ENCODE measurements around the gene NAA38.
A peak's percentile ranks its signal among the peaks of the same experiment; 100 is the strongest.

NAA38 gene

DNA sequence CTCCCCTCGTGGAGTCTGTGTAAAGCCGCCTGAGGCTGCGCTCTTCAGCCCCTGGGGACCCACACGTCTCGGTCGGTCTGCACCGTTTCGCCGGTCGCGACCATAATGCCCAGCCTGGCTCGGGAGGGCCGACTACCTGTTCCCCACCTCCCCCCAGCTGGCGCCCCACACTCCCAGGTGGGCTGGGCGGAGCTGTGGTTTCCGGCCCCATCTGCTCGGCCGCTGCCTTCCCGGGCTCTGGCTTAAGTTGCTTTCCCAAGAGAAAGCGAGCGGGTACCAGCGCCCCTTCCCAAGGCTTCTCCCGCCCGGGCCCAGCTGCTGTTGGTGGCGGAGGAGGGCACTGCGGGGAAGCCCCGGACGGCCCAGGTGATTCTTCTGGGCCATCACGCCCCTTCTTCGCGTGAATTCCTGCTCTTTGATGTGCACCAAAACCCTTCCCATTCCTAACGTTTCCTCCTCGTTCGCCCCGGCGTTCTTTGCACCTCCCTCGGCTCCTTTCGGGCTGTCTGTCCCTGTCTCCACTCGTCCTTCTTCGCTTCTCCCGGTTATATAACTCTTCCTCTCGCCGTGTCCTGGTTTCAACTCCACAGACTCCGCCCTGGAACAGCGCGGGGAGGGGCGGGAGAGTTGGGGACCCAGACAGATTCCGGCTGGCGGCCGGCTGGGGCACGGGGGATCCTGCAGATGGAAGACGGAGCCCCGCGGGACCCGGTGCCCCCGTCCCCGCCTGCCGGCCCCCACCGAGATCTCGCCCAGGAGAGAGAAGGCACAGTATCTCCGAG, 21.4 kb downstream of the NAA38 start:
- H3K4me1 ChIP-seq (ENCODE audit: low read length), result peaks cover 34% of the 10 kb centered on the region
- H2AFZ ChIP-seq (ENCODE audit: low read length), result peak overlapping the region; percentile 89
- peak overlapping the region; percentile 77 for H3K9ac ChIP-seq (ENCODE audit: low read length)

DNA sequence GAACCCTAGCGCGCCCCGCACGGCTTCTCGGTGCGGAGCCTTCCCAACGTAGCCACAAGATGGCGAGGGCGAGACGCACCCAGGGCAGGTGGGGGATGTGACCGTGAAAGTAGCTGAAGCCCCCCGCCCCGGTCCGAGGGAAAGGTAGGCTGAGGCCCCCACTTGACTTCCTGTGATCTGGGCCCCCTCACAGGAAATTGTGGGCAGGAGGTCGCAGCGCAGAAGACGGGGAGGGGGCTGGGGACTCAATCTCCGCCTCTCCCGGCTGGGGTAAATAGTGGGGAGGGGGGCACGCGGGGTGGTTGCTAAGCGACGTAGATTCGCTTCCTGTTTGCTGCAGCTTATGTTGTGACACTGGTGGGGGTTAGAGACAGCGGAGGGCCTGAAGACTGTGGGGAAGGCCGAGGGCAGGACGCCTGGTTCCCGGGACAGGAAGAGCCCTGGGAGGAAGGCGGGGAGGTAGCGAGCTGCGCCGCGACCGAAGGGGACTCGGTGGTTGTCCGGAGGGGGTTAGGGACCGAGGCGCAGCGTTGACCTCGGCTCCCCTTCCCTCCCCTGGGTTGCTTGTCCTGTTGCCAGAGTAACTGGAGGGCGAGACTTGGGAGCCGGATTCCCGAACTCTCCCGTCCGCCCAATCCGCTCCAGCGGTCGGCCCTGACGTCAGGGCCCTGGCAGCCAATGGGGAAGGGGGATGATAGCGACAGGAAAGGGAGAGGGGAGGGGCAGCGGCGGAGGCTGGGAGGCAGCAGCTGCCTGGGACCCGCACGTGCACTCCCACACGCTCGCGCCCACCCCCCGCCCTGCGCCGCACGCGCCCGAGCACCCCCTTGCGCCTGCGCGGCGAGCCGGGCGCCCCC, 22.2 kb downstream of the NAA38 start:
- Histone ChIP-seq H3K27me3 (replicated peaks; ENCODE audit: insufficient read depth, low read length) (peaks cover 33% of the 10 kb centered on the region), H2AFZ (ENCODE audit: low read length) (peak overlapping the region; percentile 95), H3K9me2 (replicated peaks; ENCODE audit: insufficient read depth, low read length) (no peaks in the 10 kb centered on the region), H3K4me1 (ENCODE audit: low read length) (peaks cover 31% of the 10 kb centered on the region), H3F3A (ENCODE audit: insufficient read depth, low read length) (peaks cover 31% of the 10 kb centered on the region), H3K4me3 (ENCODE audit: low read length) (peak overlapping the region; percentile 93), H3K9ac (ENCODE audit: low read length) (peak overlapping the region; percentile 86), H3K36me3 (replicated peaks; ENCODE audit: insufficient read depth, low read length) (no peaks in the 10 kb centered on the region), H3K4me2 (ENCODE audit: low read depth, low read length) (peak overlapping the region; percentile 100), H3K9me3 (replicated peaks; ENCODE audit: insufficient read depth, low read length) (no peaks in the 10 kb centered on the region), H3K79me2 (ENCODE audit: low read length) (no peaks in the 10 kb centered on the region), H4K20me1 (ENCODE audit: insufficient read depth, low read length) (no peaks in the 10 kb centered on the region), H3K27ac (ENCODE audit: low read length) (peak overlapping the region; percentile 92)
- TF ChIP-seq, protein P1, sequence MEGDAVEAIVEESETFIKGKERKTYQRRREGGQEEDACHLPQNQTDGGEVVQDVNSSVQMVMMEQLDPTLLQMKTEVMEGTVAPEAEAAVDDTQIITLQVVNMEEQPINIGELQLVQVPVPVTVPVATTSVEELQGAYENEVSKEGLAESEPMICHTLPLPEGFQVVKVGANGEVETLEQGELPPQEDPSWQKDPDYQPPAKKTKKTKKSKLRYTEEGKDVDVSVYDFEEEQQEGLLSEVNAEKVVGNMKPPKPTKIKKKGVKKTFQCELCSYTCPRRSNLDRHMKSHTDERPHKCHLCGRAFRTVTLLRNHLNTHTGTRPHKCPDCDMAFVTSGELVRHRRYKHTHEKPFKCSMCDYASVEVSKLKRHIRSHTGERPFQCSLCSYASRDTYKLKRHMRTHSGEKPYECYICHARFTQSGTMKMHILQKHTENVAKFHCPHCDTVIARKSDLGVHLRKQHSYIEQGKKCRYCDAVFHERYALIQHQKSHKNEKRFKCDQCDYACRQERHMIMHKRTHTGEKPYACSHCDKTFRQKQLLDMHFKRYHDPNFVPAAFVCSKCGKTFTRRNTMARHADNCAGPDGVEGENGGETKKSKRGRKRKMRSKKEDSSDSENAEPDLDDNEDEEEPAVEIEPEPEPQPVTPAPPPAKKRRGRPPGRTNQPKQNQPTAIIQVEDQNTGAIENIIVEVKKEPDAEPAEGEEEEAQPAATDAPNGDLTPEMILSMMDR (IDR thresholded peaks at IDR 0.05; ENCODE audit: low read length), result peak; percentile 88
- TF ChIP-seq EZH2 (optimal IDR thresholded peaks at IDR 0.05; ENCODE audit: low read depth, low read length) (no peak), EZH2phosphoT487 (IDR thresholded peaks at IDR 0.05; ENCODE audit: low read length) (no peak)
- DNase-seq, result peak; percentile 90

More for the DNA sequence above, 21.4 kb downstream of the NAA38 start:
- Histone ChIP-seq H3K27ac (ENCODE audit: low read length) (peak overlapping the region; percentile 92; the same call in 1 of the 2 replicates), H3K79me2 (ENCODE audit: low read length) (no peaks in the 10 kb centered on the region), H3F3A (ENCODE audit: insufficient read depth, low read length) (peaks cover 31% of the 10 kb centered on the region), H3K36me3 (replicated peaks; ENCODE audit: insufficient read depth, low read length) (no peaks in the 10 kb centered on the region), H3K9me3 (replicated peaks; ENCODE audit: insufficient read depth, low read length) (no peaks in the 10 kb centered on the region), H3K4me3 (ENCODE audit: low read length) (peak overlapping the region; percentile 93), H3K9me2 (replicated peaks; ENCODE audit: insufficient read depth, low read length) (no peaks in the 10 kb centered on the region), H3K4me2 (ENCODE audit: low read depth, low read length) (peak overlapping the region; percentile 100), H3K27me3 (replicated peaks; ENCODE audit: insufficient read depth, low read length) (peaks cover 24% of the 10 kb centered on the region), H4K20me1 (ENCODE audit: insufficient read depth, low read length) (no peaks in the 10 kb centered on the region)
- TF ChIP-seq, protein P1 (IDR thresholded peaks at IDR 0.05; ENCODE audit: low read length), result no peak
- TF ChIP-seq EZH2phosphoT487 (IDR thresholded peaks at IDR 0.05; ENCODE audit: low read length), result no peak
- TF ChIP-seq EZH2 (optimal IDR thresholded peaks at IDR 0.05; ENCODE audit: low read depth, low read length), result no peak
- DNase-seq, result no peak

DNA sequence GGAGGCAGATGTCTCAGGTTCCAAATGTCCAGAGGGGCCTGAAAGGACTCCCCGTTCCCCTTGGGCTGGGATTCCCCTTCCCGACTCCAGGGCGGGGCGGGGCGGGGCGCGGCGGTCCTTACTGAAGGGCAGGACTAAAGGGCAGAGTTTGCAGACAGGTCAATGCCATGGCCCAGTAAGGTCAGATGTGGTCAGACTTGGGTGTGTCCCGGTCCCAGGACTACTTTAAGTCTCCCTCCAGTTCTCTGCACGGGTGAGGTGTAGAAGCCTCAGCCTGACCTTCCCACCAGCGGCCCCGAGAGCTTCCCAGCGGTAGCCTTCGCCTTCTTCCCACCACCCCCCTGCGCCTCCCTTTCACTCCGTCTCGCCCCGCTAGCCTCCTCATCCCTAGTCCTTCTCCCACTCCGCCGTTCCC, 22.8 kb downstream of the NAA38 start:
- H3K9me3 ChIP-seq (replicated peaks; ENCODE audit: insufficient read depth, low read length), result no peaks in the 10 kb centered on the region
- peak overlapping the region; percentile 95 for H2AFZ ChIP-seq (ENCODE audit: low read length)
- H3K9ac ChIP-seq (ENCODE audit: low read length), result peak overlapping the region; percentile 86; the same call in 1 of the 2 replicates
- H3K4me2 ChIP-seq (ENCODE audit: low read depth, low read length), result peak overlapping the region; percentile 100
- peaks cover 36% of the 10 kb centered on the region for H3K27me3 ChIP-seq (replicated peaks; ENCODE audit: insufficient read depth, low read length)
- no peaks in the 10 kb centered on the region for H3K9me2 ChIP-seq (replicated peaks; ENCODE audit: insufficient read depth, low read length)
- peaks cover 31% of the 10 kb centered on the region for H3K4me1 ChIP-seq (ENCODE audit: low read length)
- no peaks in the 10 kb centered on the region for H3K36me3 ChIP-seq (replicated peaks; ENCODE audit: insufficient read depth, low read length)
- H3F3A ChIP-seq (ENCODE audit: insufficient read depth, low read length), result peaks cover 31% of the 10 kb centered on the region
- no peaks in the 10 kb centered on the region for H4K20me1 ChIP-seq (ENCODE audit: insufficient read depth, low read length)
- no peaks in the 10 kb centered on the region for H3K79me2 ChIP-seq (ENCODE audit: low read length)
- peak overlapping the region; percentile 92; the same call in 1 of the 2 replicates for H3K27ac ChIP-seq (ENCODE audit: low read length)
- H3K4me3 ChIP-seq (ENCODE audit: low read length), result peak overlapping the region; percentile 93
- TF ChIP-seq, protein P1 (IDR thresholded peaks at IDR 0.05; ENCODE audit: low read length), result no peak
- TF ChIP-seq EZH2 (optimal IDR thresholded peaks at IDR 0.05; ENCODE audit: low read depth, low read length), result no peak
- no peak for TF ChIP-seq EZH2phosphoT487 (IDR thresholded peaks at IDR 0.05; ENCODE audit: low read length)
- peak; percentile 42 for DNase-seq
